ENCODE measurements around the gene ZNF157. TPM values are rescaled to one million over a fixed set of nuclear protein-coding genes. Genes with fewer than 3 reads are reported as not detected.

The ZNF157 gene
- total RNA-seq, result 2.6 TPM

GRCh38 chrX:47370278-47370677, at the start of gene ZNF157:
TSS of gene ZNF157 (plus strand) at chrX:47370578. CDS start at chrX:47370669, 91 bp downstream.

Other genes starting within 250 kb of the ZNF157 start
- 35.3 TPM for gene NDUFB11, start 225.9 kb upstream of the ZNF157 start, total RNA-seq
- gene RBM10, start 225.4 kb upstream of the ZNF157 start, total RNA-seq, result 47.9 TPM
- 215 TPM for gene UBA1, start 176.7 kb upstream of the ZNF157 start, total RNA-seq
- 87.1 TPM for gene CDK16, start 151.9 kb upstream of the ZNF157 start, total RNA-seq
- gene USP11, start 137.6 kb upstream of the ZNF157 start, total RNA-seq, result 142 TPM
- gene ZNF41, start 112.6 kb downstream of the ZNF157 start, total RNA-seq, result 17.4 TPM
- gene ARAF, start 190.6 kb downstream of the ZNF157 start, total RNA-seq, result 23.0 TPM
- 60.9 TPM for gene TIMP1, start 211.9 kb downstream of the ZNF157 start, total RNA-seq
- 5.7 TPM for gene SYN1, start 249.3 kb downstream of the ZNF157 start, total RNA-seq

Measured in camera-type eye (tissue), 1 donor.